ENCODE results near the gene TUT4.

- TF ChIP-seq TAF1 (IDR thresholded peaks at IDR 0.05; ENCODE audit: low read depth) = no peak
- TF ChIP-seq EZH2 (IDR thresholded peaks at IDR 0.05; ENCODE audit: borderline replicate concordance, insufficient read depth, low read length, poor library complexity, severe bottlenecking) = no peak
- TF ChIP-seq CTCF (IDR thresholded peaks at IDR 0.05; ENCODE audit: poor library complexity, severe bottlenecking) = no peak
- no peak for TF ChIP-seq EP300 (conservative IDR thresholded peaks at IDR 0.05; ENCODE audit: poor library complexity, severe bottlenecking)
- TF ChIP-seq REST (IDR thresholded peaks at IDR 0.05; ENCODE audit: borderline replicate concordance) = no peak
- no peak for TF ChIP-seq POLR2AphosphoS5 (IDR thresholded peaks at IDR 0.05)
- no peak for TF ChIP-seq RAD21 (conservative IDR thresholded peaks at IDR 0.05)
- no peak for TF ChIP-seq SMC3 (conservative IDR thresholded peaks at IDR 0.05; ENCODE audit: poor library complexity)
Observed at GRCh38 chr1:52424813-52425212, 128.1 kb downstream of the TUT4 start.
